Sigmoid colon (tissue), 4 donors: ENCODE measurements around the gene KIDINS220.

ENCODE experiments used
- POLR2A ChIP-seq, 2 donors: fragments of 450-650 bp; IDR thresholded peaks; one replicate each; pipeline ENCODE4 v1.6.1; 2016; ENCODE audit warnings: antibody characterized with exemption in 2 of 2, mild to moderate bottlenecking in 2 of 2, moderate library complexity in 2 of 2
- POLR2AphosphoS5 ChIP-seq, 4 donors: sonication (generic); formaldehyde crosslinking; IDR thresholded peaks; one replicate each; pipeline ENCODE4 v1.6.1; 2017; ENCODE audit warnings: antibody characterized with exemption in 4 of 4
- TF ChIP-seq, protein P1 (sequence below), 4 experiments: fragments of 450-650 bp in 3 of 4; fragments of 200-600 bp in 1 of 4; IDR thresholded peaks; one replicate each; pipeline ENCODE4 v1.5.1; 2016 to 2019; ENCODE audit warnings: antibody characterized with exemption in 4 of 4, mild to moderate bottlenecking in 3 of 4, moderate library complexity in 2 of 4

DNA sequence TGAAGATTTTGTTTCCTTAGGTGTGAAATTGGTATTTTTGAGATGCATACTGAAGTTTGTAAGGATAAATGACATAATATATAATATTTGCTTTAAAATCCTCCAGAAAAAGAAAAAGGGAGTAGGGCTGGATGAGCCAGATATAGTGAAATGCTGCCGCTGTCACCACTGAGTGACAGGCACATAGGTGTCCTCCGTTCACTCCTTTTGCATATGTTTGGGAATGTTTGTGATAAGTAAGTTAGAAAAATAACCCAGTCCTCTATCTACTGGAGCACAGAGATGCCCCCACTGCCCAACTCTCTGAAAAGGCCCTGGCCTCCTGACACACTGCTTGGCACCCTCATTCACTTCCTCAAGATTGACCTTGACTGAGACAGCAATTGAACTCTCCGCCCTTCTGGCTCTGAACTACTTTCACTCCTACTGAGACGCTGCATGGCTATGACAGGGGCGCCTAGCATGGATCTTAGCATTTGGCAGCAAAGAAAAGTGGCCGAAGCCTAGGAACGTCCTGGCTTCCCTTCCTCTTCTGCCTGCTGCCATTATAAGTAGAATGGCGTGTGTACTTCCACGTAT is 145.5 kb downstream of the KIDINS220 start:
- TF ChIP-seq POLR2A (IDR thresholded peaks at IDR 0.05) (no peak), POLR2AphosphoS5 (IDR thresholded peaks at IDR 0.05) (no peak)
- TF ChIP-seq, protein P1, sequence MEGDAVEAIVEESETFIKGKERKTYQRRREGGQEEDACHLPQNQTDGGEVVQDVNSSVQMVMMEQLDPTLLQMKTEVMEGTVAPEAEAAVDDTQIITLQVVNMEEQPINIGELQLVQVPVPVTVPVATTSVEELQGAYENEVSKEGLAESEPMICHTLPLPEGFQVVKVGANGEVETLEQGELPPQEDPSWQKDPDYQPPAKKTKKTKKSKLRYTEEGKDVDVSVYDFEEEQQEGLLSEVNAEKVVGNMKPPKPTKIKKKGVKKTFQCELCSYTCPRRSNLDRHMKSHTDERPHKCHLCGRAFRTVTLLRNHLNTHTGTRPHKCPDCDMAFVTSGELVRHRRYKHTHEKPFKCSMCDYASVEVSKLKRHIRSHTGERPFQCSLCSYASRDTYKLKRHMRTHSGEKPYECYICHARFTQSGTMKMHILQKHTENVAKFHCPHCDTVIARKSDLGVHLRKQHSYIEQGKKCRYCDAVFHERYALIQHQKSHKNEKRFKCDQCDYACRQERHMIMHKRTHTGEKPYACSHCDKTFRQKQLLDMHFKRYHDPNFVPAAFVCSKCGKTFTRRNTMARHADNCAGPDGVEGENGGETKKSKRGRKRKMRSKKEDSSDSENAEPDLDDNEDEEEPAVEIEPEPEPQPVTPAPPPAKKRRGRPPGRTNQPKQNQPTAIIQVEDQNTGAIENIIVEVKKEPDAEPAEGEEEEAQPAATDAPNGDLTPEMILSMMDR (IDR thresholded peaks at IDR 0.05) = no peak
